Hematopoietic multipotent progenitor cell treated with erythropoietin and hydrocortisone succinate and interleukin-3 and kit ligand, for 8 days (in vitro differentiated cells): ENCODE data around the gene FDXR.

Experiments
- DNase-seq: peaks from one replicate; pipeline ENCODE4 v3.0.0-alpha.2; 2015

Gene FDXR

GRCh38 chr17:74893936-74894671, 21.3 kb upstream of the FDXR start:
- DNase-seq = no peak

DNA sequence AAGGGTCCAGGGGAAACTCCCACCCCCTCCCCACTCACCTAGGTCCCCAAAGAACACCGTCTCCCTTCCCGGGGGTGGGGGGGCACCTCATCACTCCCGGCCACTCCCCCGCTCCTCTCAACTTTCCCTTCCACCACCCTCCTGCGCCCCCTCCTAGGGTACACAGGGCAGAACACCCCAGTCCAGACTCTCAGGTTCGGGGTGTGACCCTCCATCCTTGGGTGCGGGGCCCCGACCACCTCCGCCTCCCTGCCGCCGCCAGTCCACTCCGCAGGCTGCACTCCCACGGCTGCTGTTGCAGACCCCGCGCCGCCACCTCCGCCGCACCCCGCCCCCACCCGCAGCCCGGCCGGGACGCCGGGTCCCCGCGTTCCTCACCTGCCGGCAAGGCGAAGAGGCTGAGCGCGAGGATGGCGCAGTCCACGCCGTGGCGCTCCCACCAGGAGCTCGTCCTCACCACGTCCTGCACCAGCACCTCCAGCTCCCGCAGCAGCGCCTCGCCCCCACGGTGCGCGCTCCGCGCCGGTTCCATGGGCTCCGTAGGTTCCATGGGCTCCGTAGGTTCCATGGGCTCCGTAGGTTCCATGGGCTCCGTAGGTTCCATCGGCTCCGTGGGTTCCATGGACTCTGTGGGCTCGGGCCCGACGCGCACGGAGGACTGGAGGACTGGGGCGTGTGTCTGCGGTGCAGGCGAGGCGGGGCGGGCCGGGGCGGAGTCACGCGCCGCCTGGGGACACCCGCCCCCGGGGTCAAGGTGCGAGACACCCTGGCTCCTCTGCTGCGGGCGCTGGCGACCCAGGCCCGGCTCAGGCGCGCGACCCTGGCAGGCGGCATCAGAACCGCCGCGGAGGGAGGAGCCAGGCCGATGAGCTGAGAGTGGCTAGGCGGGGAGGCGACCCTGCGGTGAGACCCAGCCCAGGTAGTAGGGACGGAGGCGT, 20.4 kb upstream of the FDXR start, which contains the start of gene FADS6:
TSS of gene FADS6 (minus strand) at position 660 of the 938 bp plus-strand sequence. CDS start at position 622, 38 bp downstream.
- DNase-seq = no peak

GRCh38 chr17:74892013-74892841, 19.4 kb upstream of the FDXR start:
- no peak for DNase-seq

GRCh38 chr17:74890554-74890953, 17.8 kb upstream of the FDXR start:
- no peak for DNase-seq

DNA sequence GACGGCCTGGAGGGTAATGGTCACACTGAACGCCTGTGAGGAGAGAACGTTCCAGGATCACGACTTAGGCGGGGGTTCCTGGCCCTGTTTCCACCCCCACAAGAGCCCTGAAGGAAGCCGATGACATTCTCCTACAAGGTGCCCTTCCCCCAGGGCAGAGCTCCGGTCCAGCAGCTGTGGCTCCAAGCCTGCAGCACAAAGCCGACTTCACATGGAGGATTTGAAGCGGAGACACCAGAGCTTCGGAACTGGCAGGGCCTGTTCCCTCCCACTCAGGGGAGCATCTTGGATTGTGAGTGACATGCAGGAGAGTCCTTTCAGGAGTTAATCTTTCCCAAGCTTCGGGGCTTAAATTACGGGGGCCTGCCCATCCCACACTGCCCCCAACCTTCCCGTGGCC, 15.7 kb upstream of the FDXR start:
- no peak for DNase-seq

DNA sequence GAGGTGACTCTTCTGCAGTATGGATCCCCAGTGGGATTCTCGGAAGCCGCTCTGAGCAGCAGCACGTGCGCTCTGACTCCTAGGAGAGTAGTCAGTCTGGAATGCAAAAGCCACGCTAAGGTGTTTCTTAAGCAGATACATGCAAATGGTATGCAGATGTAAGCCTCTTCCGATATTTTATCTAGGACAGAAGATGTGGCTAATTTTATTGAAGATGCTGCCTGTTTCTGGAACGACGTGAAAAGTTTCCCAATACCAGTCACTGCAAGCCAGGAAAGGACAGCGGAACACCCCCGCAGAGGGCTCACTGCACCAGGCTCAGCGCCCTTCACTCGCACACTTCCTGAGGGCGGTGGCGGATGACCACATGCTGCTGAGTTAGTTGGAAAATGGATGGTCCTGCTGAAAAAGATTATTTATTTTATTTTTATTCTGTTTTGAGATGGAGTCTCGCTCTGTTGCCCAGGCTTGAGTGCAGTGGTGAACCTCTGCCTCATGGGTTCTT, 10.5 kb upstream of the FDXR start:
- no peak for DNase-seq

- no peak for DNase-seq
Measured at GRCh38 chr17:74882517-74883240, 9.9 kb upstream of the FDXR start.

- no peak for DNase-seq
Measured at GRCh38 chr17:74881073-74881472, 8.3 kb upstream of the FDXR start.

DNA sequence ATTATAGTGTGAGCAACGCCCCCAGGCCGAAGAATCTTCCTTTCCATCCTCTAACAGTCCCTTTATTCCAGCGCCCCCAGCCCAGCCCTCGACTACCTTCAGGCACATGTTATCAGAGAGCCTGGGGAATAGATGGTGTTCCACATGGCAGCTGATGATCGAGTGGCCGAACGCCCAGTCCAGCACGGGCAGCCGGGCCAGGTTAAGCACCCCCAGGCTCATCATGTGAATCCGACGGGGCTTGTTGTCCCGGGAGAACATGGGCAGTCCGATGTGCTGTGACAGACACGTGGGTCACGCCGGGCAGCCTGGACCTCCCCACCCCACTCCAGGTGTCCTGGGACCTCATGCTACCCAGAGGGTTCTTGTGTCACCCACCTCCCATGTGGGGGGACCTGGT, 6.5 kb upstream of the FDXR start:
- DNase-seq = no peak

DNA sequence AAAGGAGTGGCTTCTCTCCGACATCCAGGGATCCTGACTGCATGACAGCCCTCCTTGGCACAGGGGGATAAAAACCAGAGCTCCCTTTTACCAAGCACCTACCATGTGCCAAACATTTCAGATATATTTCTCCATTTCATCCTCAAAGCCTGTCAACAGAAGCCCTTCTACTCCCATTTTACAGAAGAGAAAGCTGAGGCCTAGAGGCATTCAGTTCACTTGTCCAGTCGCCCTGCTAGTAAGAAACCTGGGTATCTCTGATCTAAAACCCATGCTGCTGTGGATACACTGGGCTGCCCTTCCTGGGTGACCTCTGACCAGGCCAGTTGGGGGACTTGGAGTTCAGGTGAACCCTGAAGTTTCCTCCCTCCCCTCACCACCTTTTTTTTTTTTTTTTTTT, 5.9 kb upstream of the FDXR start:
- DNase-seq = no peak

GRCh38 chr17:74877592-74878548, 5.1 kb upstream of the FDXR start:
- no peak for DNase-seq

DNA sequence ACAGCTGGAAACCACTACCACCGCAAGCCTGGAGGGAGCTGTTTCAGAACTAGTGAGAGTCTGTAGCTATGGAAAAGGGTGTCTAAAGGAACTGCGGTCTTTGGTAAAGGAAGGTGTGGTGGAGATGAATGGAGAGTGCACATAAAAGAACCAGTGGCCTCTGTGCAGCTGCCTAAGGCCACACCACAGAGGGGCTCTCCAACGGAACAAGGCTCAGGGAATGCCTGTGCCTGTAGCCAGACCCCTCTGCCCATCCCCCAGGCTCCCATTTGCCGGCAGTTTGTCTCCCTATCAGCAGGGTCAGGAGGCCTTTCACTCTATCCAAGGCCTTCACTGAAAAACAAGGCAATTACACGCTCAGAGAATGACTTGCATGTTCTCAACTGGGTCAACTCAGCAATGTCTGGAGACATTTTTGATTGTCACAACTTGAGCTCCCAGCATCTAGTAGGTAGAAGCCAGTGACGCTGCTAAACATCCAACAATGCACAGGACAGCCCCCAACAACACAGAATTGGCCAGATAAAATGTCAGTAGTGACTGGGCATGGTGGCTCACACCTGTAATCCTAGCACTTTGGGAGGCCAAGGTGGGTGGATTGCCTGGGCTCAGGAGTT, 3.3 kb upstream of the FDXR start:
- DNase-seq = peak; percentile 26

- DNase-seq = peak; percentile 10
Measured at GRCh38 chr17:74875155-74875976, 2.6 kb upstream of the FDXR start.

GRCh38 chr17:74874615-74875037, 1.8 kb upstream of the FDXR start:
- no peak for DNase-seq

GRCh38 chr17:74873874-74874614, 1.2 kb upstream of the FDXR start:
- peak; percentile 66 for DNase-seq

DNA sequence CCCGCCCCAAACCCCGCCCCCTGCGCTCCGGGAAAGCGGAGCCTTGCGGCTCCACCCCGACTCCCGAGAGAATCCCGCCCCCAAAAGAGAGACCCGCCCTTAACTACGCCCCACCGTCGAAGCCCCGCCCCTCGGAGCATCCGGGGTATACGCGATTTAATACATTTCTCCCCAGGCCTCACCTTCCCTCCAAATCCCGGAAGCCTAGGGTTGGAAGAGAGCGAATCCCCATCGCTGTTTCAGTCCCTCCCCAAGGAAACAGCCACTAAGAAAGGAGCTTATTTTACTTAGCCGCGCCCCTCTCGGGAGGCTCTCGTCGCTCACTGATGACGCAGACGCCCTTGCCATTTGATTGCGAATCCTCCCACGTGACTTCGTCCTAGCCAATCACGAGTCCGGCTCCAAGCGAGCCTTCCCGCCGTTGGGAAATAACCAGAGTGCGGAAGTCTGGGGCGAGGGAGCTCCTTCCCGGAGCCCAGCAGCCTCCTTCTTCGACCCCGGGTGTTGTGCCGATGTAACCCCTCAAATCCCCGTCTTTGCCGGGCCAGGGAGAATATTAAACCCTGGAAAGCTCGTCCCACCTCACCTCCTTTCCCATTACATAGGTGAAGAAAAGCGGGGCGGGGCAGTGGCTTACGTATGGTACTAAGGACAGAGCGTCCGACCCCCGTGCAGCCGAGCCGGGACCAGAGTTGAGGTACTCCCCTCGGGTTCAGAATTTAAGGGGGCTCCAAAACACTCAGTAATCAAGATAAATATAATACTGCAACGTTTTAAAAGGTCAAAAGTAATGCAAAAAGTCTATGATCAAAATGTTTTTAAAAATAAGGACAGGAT, 461 bp upstream of the FDXR start:
- DNase-seq = peak; percentile 100

- no peak for DNase-seq
Measured at GRCh38 chr17:74871356-74872076, 1.3 kb downstream of the FDXR start.
